Liver (tissue), 3 donors: Measurements from ENCODE around the gene ESRRA.

Experiments
- ATF3 ChIP-seq: IDR thresholded peaks from 2 replicates; pipeline ENCODE4 v1.6.1; 2016; ENCODE audit warnings: antibody characterized with exemption
- CTCF ChIP-seq: fragments of 150-350 bp; IDR thresholded peaks from 2 replicates; pipeline ENCODE4 v1.5.1; 2017; ENCODE audit warnings: improper control_type of control experiment, low read depth, low read length; ENCODE audit not compliant: missing input control
- GABPA ChIP-seq, 2 donors: IDR thresholded peaks in 1 of 2; conservative IDR thresholded peaks in 1 of 2; 2 replicates each; pipeline ENCODE4 v1.6.1; 2016; ENCODE audit warnings: antibody characterized with exemption in 2 of 2, mild to moderate bottlenecking in 1 of 2, moderate library complexity in 1 of 2
- donor health status: healthy.
- donor health status: healthy.

- TF ChIP-seq CTCF (no peak), ATF3 (no peak), GABPA (IDR thresholded peaks at IDR 0.05 in 1 of 2, conservative IDR thresholded peaks at IDR 0.05 in 1 of 2) (no peak)
Observed at GRCh38 chr11:64258356-64258755, 47.0 kb upstream of the ESRRA start.
